Ovary (tissue), 3 donors: ENCODE results near the gene MFSD2A.

Experiments
- CTCF ChIP-seq, 3 donors: fragments of 450-650 bp in 2 of 3; fragments of 200-600 bp in 1 of 3; IDR thresholded peaks; one replicate each; pipeline versions ENCODE4 v1.5.1 to v1.8.0; 2016 to 2022; ENCODE audit warnings: antibody characterized with exemption in 3 of 3, mild to moderate bottlenecking in 1 of 3
- EP300 ChIP-seq: sonication (generic); formaldehyde crosslinking; IDR thresholded peaks from one replicate; pipeline ENCODE4 v1.6.1; 2017; ENCODE audit warnings: antibody characterized with exemption
- donor health status: DM: no; HTN: no; CAD: no.

- no peak for TF ChIP-seq CTCF (IDR thresholded peaks at IDR 0.05)
- no peak for TF ChIP-seq EP300
Observed at GRCh38 chr1:39922251-39922688, 32.7 kb upstream of the MFSD2A start.
